SK-N-SH (cell line): ENCODE measurements around the gene CLN6. TPM values are rescaled to one million over a fixed set of nuclear protein-coding genes. Genes with fewer than 3 reads are reported as not detected.

Experiments used
- CTCF ChIA-PET: fragments of 300-600, 350-600 bp; formaldehyde crosslinking; extraction: SDS; loops from one replicate; lab custom pipeline; 2021; lab: Yijun Ruan, JAX
- POLR2A ChIA-PET: fragments of 350-600 bp; sonication (Branson Sonifier 250); formaldehyde crosslinking; extraction: SDS; loops from one replicate; lab custom pipeline; 2020; ENCODE audit warnings: antibody characterized with exemption, inconsistent platforms; lab: Yijun Ruan, JAX
- DNase-seq: peaks from one replicate; pipeline ENCODE4 v3.0.0; 2012
- H2AFZ ChIP-seq: fragments of 200-600 bp; sonication (generic); 2 replicates; pipeline ENCODE4 v1.8.1; 2016; ENCODE audit warnings: antibody characterized with exemption, mild to moderate bottlenecking, low read depth
- H3F3A ChIP-seq: fragments of 200-600 bp; sonication (generic); replicated peaks from 2 replicates; pipeline ENCODE3; 2016; ENCODE audit warnings: antibody characterized with exemption, mild to moderate bottlenecking; ENCODE audit not compliant: insufficient read depth
- H3K27ac ChIP-seq, 2 experiments: fragments of 200-500 bp in 1 of 2; fragments of 200-600 bp in 1 of 2; sonication (Bioruptor generic) in 1 of 2; sonication (generic), shearing (Covaris generic) in 1 of 2; 2 replicates each; pipeline versions ENCODE4 v1.5.1 to v1.6.1; 2014 to 2016; ENCODE audit warnings: low read depth in 2 of 2, inconsistent platforms in 1 of 2, low read length in 1 of 2, mild to moderate bottlenecking in 1 of 2, mixed read lengths in 1 of 2
- H3K27me3 ChIP-seq: fragments of 200-600 bp; sonication (generic), shearing (Covaris generic); 2 replicates; pipeline ENCODE4 v1.6.1; 2016; ENCODE audit warnings: mixed run types; ENCODE audit not compliant: insufficient read depth
- H3K36me3 ChIP-seq, 2 experiments: fragments of 200-500 bp in 1 of 2; fragments of 200-600 bp in 1 of 2; sonication (Bioruptor generic) in 1 of 2; sonication (generic) in 1 of 2; replicated peaks in 1 of 2; 2 replicates each; pipeline versions ENCODE3 to v1.5.1; 2014 to 2016; ENCODE audit warnings: low read length in 1 of 2, mild to moderate bottlenecking in 1 of 2; ENCODE audit not compliant: insufficient read depth in 2 of 2, control insufficient read depth in 1 of 2
- H3K4me1 ChIP-seq, 2 experiments: fragments of 200-500 bp in 1 of 2; fragments of 200-600 bp in 1 of 2; sonication (Bioruptor generic) in 1 of 2; sonication (generic), shearing (Covaris generic) in 1 of 2; 2 replicates each; pipeline versions ENCODE4 v1.5.1 to v1.6.1; 2014 to 2016; ENCODE audit warnings: low read depth in 1 of 2, low read length in 1 of 2, mixed run types in 1 of 2; ENCODE audit not compliant: insufficient read depth in 2 of 2, control insufficient read depth in 1 of 2
- H3K4me2 ChIP-seq: fragments of 200-600 bp; sonication (generic), shearing (Covaris generic); 2 replicates; pipeline ENCODE4 v1.6.1; 2017; ENCODE audit warnings: mixed run types
- H3K4me3 ChIP-seq, 2 experiments: fragments of 200-500 bp in 1 of 2; fragments of 200-600 bp in 1 of 2; sonication (Bioruptor generic) in 1 of 2; sonication (generic), shearing (Covaris generic) in 1 of 2; 2 replicates each; pipeline versions ENCODE4 v1.5.1 to v1.8.1; 2014 to 2016; ENCODE audit warnings: low read depth in 2 of 2, inconsistent platforms in 1 of 2, low read length in 1 of 2, mild to moderate bottlenecking in 1 of 2, mixed read lengths in 1 of 2, moderate library complexity in 1 of 2
- H3K79me2 ChIP-seq: fragments of 200-600 bp; sonication (generic); 2 replicates; pipeline ENCODE4 v1.8.1; 2017; ENCODE audit warnings: mild to moderate bottlenecking; ENCODE audit not compliant: insufficient read depth
- H3K9ac ChIP-seq: fragments of 200-600 bp; sonication (generic); 2 replicates; pipeline ENCODE4 v1.6.1; 2017; ENCODE audit warnings: mixed run types
- H3K9me2 ChIP-seq: fragments of 200-600 bp; sonication (generic); 2 replicates; pipeline ENCODE4 v1.6.1; 2017; ENCODE audit warnings: mixed run types
- H3K9me3 ChIP-seq: fragments of 200-600 bp; sonication (generic); 2 replicates; pipeline ENCODE4 v1.6.1; 2017; ENCODE audit warnings: mixed run types, mild to moderate bottlenecking, moderate library complexity
- H4K20me1 ChIP-seq: fragments of 200-600 bp; sonication (generic); 2 replicates; pipeline ENCODE4 v1.6.1; 2017; ENCODE audit warnings: mild to moderate bottlenecking, mixed run types; ENCODE audit not compliant: insufficient read depth
- CHD2 ChIP-seq: fragments of 150-350 bp; IDR thresholded peaks from 2 replicates; pipeline ENCODE4 v1.6.1; 2018; ENCODE audit warnings: low read length; ENCODE audit not compliant: partially characterized antibody
- FOSL2 ChIP-seq: IDR thresholded peaks from 2 replicates; pipeline ENCODE4 v1.4.0; 2012; ENCODE audit warnings: low read depth, mild to moderate bottlenecking, moderate library complexity, borderline replicate concordance
- GATA2 ChIP-seq: sonication (generic); formaldehyde crosslinking; IDR thresholded peaks from 2 replicates; pipeline ENCODE4 v1.5.0; 2020; ENCODE audit warnings: mild to moderate bottlenecking, missing genetic modification reagents
- JUND ChIP-seq: IDR thresholded peaks from 2 replicates; pipeline ENCODE4 v1.4.0; 2012
- MEF2A ChIP-seq: IDR thresholded peaks from 2 replicates; pipeline ENCODE4 v1.4.0; 2012; ENCODE audit warnings: low read depth, borderline replicate concordance
- MXI1 ChIP-seq: IDR thresholded peaks from 2 replicates; pipeline ENCODE4 v1.6.1; 2012; ENCODE audit warnings: mild to moderate bottlenecking, low read depth, low read length, improper control_type of control experiment
- NFIC ChIP-seq: IDR thresholded peaks from 2 replicates; pipeline ENCODE4 v1.4.0; 2012; ENCODE audit warnings: borderline replicate concordance
- RFX5 ChIP-seq: IDR thresholded peaks from 2 replicates; pipeline ENCODE4 v1.6.1; 2012; ENCODE audit warnings: mild to moderate bottlenecking, improper control_type of control experiment, low read length
- SMC3 ChIP-seq: IDR thresholded peaks from 2 replicates; pipeline ENCODE4 v1.6.1; 2012; ENCODE audit warnings: low read depth, low read length, improper control_type of control experiment
- TCF12 ChIP-seq: IDR thresholded peaks from 2 replicates; pipeline ENCODE4 v1.4.0; 2012
- YY1 ChIP-seq: IDR thresholded peaks from 2 replicates; pipeline ENCODE4 v1.4.0; 2012; ENCODE audit warnings: low read depth, mild to moderate bottlenecking
- WGBS: methylation state at CpG from one replicate; pipeline ENCODE4 v1.1.6; 2017; ENCODE audit warnings: low lambda C conversion rate; 5-methylcytosine and 5-hydroxymethylcytosine counted together
- polyA plus RNA-seq, 3 experiments: library from polyadenylated mRNA; depleted of rRNA; stranded (reverse); fragments of >200 nt; gene quantifications; 2 replicates each; pipeline ENCODE4 v1.2.3, GENCODE V29; 2012
- TF ChIP-seq, protein P1 (sequence below): fragments of 200-600 bp; sonication (generic); IDR thresholded peaks from 2 replicates; pipeline ENCODE4 v1.6.1; 2017; ENCODE audit warnings: antibody characterized with exemption, mild to moderate bottlenecking, moderate library complexity
- TF ChIP-seq, protein P2 (sequence below): fragments of 150-350 bp; IDR thresholded peaks from 2 replicates; pipeline ENCODE4 v1.6.1; 2016; ENCODE audit warnings: mild to moderate bottlenecking, low read depth, low read length
- TF ChIP-seq, protein P3 (sequence below): IDR thresholded peaks from 2 replicates; pipeline ENCODE4 v1.4.0; 2012; ENCODE audit warnings: low read depth
- TF ChIP-seq, protein P4 (sequence below): IDR thresholded peaks from 2 replicates; pipeline ENCODE4; 2012

CLN6 gene
- polyA plus RNA-seq, 1 of the 3 experiments (the other 2 are of a cell fraction): 27.5 TPM

DNA sequence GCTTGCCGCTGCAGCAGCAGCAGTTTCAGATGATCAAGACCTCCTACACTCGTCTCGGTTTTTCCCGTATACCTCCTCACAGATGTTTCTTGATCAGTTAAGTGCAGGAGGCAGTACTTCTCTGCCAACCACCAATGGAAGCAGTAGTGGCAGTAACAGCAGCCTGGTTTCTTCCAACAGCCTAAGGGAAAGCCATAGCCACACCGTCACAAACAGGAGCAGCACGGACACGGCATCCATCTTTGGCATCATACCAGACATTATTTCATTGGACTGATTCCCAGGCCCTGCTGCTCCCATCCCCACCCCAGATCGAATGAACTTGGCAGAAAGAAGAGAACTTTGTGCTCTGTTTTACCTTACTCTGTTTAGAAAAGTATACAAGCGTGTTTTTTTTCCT, 42.0 kb downstream of the CLN6 start (continued):
- no peak for TF ChIP-seq JUND
- TF ChIP-seq TCF12: peak; percentile 55
- no peak for TF ChIP-seq MEF2A
- no peak for TF ChIP-seq GATA2
- TF ChIP-seq FOSL2: no peak
- TF ChIP-seq, protein P1, sequence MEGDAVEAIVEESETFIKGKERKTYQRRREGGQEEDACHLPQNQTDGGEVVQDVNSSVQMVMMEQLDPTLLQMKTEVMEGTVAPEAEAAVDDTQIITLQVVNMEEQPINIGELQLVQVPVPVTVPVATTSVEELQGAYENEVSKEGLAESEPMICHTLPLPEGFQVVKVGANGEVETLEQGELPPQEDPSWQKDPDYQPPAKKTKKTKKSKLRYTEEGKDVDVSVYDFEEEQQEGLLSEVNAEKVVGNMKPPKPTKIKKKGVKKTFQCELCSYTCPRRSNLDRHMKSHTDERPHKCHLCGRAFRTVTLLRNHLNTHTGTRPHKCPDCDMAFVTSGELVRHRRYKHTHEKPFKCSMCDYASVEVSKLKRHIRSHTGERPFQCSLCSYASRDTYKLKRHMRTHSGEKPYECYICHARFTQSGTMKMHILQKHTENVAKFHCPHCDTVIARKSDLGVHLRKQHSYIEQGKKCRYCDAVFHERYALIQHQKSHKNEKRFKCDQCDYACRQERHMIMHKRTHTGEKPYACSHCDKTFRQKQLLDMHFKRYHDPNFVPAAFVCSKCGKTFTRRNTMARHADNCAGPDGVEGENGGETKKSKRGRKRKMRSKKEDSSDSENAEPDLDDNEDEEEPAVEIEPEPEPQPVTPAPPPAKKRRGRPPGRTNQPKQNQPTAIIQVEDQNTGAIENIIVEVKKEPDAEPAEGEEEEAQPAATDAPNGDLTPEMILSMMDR: no peak
- TF ChIP-seq CHD2: peak; percentile 64
- TF ChIP-seq SMC3: peak; percentile 14; the same call in 1 of the 2 replicates
- TF ChIP-seq YY1: peak; percentile 49; the same call in 1 of the 2 replicates
- TF ChIP-seq, all 33 proteins: peak for 12

DNA sequence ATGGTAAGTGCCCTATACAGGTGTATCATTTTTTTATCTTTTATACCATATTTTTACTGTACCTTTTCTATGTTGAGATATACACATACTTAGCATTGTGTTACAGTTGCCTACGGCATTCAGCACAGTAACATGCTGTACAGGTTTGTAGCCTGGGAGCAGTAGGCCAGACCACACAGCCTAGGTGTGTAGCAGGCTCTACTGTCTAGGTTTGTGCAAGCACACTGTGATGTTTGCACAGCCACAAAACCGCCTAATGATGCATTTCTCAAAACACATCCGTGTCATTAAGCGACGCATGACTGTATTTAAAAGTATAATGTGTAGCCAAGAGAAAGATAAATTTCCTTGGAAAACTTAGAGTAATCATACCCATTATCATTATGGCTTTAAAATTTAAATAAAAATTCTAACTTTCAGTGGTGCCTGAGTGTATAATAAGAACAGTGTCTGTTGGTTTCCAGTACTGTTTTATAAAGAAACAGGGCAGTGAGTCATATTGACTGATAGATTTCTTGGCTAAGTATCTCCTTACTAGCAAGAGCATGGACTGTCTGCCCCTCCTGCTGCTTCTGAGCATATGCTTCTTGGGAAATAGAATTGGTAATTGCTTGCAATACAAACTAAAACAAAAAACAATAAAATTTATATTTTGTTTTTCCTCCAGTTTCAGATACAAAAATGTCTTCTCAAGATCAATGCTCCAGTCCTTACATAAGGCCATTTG, 42.7 kb downstream of the CLN6 start:
- POLR2A ChIA-PET: no interaction called here

More for the DNA sequence above, 42.7 kb downstream of the CLN6 start:
- Histone ChIP-seq H3K9me2 (no peaks in the 10 kb centered on the region), H3K4me3 (no peak overlapping the region; a peak in 1 of 4 replicates), H3K79me2 (no peaks in the 10 kb centered on the region; the same call in 1 of the 2 replicates), H3F3A (peaks cover 33% of the 10 kb centered on the region), H3K9ac (peak overlapping the region; percentile 30; the same call in 1 of the 2 replicates), H3K4me2 (peak overlapping the region; percentile 67), H3K27ac (peak overlapping the region; percentile 72 to 94), H3K27me3 (no peaks in the 10 kb centered on the region), H2AFZ (no peak overlapping the region), H3K36me3 (peaks cover 46 to 47% of the 10 kb centered on the region in 2 experiments), H4K20me1 (no peaks in the 10 kb centered on the region), H3K9me3 (no peaks in the 10 kb centered on the region), H3K4me1 (peaks cover 20 to 24% of the 10 kb centered on the region in 2 experiments)
- CTCF ChIA-PET: interaction anchor here (1.5 to 3.2 kb wide), 3 partner anchors 27 to 323 kb away, joined by 3 to 12 read pairs (median 3); no protein-coding TSS in a partner anchor
- no peak for DNase-seq
- 85% methylated on average over 5 of the region's 5 CpGs for WGBS
- TF ChIP-seq RFX5: no peak
- no peak for TF ChIP-seq MXI1
- TF ChIP-seq, protein P2, sequence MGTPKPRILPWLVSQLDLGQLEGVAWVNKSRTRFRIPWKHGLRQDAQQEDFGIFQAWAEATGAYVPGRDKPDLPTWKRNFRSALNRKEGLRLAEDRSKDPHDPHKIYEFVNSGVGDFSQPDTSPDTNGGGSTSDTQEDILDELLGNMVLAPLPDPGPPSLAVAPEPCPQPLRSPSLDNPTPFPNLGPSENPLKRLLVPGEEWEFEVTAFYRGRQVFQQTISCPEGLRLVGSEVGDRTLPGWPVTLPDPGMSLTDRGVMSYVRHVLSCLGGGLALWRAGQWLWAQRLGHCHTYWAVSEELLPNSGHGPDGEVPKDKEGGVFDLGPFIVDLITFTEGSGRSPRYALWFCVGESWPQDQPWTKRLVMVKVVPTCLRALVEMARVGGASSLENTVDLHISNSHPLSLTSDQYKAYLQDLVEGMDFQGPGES: no peak
- TF ChIP-seq, protein P3, sequence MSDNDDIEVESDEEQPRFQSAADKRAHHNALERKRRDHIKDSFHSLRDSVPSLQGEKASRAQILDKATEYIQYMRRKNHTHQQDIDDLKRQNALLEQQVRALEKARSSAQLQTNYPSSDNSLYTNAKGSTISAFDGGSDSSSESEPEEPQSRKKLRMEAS: 0 out of 2 replicates have a peak, but pooled peaks have one; percentile 24
- peak; percentile 56 for TF ChIP-seq FOSL2
- peak; percentile 20; the same call in 1 of the 2 replicates for TF ChIP-seq NFIC
- TF ChIP-seq JUND: peak; percentile 14; the same call in 1 of the 2 replicates
- TF ChIP-seq, protein P4, sequence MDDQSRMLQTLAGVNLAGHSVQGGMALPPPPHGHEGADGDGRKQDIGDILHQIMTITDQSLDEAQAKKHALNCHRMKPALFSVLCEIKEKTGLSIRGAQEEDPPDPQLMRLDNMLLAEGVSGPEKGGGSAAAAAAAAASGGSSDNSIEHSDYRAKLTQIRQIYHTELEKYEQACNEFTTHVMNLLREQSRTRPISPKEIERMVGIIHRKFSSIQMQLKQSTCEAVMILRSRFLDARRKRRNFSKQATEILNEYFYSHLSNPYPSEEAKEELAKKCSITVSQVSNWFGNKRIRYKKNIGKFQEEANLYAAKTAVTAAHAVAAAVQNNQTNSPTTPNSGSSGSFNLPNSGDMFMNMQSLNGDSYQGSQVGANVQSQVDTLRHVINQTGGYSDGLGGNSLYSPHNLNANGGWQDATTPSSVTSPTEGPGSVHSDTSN: peak; percentile 49
- TF ChIP-seq TCF12: 0 out of 2 replicates have a peak, but pooled peaks have one; percentile 16
